ENCODE data around the gene CNTNAP2.

- no peak for TF ChIP-seq CTCF (tag by site-specific recombination; IDR thresholded peaks at IDR 0.05)
- no peak for TF ChIP-seq ELK4 (IDR thresholded peaks at IDR 0.05; ENCODE audit: borderline replicate concordance, low read depth, low read length)
- no peak for TF ChIP-seq PBX3 (CRISPR knock-in tag; IDR thresholded peaks at IDR 0.05)
- TF ChIP-seq ZNF146 (tag by site-specific recombination; IDR thresholded peaks at IDR 0.05): no peak
Measured at GRCh38 chr7:148457310-148457921, 2340.8 kb downstream of the CNTNAP2 start.
